ENCODE measurements around the gene CDC14B.

Gene CDC14B

DNA sequence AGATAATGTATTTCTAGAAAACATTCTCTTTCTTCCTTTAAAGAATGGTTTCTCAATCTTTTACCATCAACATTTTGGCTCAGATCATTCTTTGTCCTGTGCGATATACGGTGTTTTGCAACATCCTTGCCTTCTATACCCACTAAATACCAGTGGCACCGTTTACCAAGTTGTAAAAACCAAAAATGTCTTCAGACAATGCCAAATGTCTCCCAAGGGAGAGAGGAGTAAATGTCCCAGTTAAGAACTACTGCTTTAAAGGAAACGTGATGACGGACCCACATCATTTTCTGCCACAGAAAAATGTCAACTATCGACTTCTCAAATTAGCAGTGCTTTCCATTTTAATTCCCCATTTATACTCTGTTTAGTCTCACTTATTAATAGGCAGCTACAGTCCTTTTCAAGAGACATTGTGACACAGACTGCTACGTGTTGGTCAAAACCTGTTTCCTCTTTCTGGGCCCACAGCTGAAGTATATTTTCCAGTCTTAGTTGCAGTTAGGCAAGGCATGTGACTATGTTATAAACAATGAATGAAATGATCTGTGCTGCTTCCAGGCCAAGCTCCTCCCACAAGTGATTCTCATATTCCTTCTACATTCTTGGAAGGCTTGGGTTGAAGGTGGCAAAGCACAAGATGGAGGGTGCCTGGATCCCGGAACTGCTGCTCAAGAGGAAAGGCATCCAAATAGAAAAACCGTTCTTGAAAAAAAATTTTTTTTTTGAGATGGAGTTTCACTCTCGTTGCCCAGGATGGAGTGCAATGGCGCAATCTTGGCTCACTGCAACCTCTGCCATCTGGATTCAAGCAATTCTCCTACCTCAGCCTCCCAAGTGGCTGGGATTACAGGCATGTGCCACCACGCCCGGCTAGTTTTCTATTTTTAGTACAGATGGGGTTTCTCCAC, 26.7 kb upstream of the CDC14B start:
- Histone ChIP-seq H3K9ac (ENCODE audit: low read length) (no peak overlapping the region), H3F3A (ENCODE audit: insufficient read depth) (no peaks in the 10 kb centered on the region; the same call in 1 of the 2 replicates), H3K9me3 (ENCODE audit: insufficient read depth, low read length) (no peaks in the 10 kb centered on the region), H3K4me2 (ENCODE audit: low read depth, low read length, poor library complexity, severe bottlenecking) (no peak overlapping the region), H3K27me3 (ENCODE audit: low read length) (no peaks in the 10 kb centered on the region), H4K20me1 (ENCODE audit: low read depth, low read length) (no peaks in the 10 kb centered on the region), H3K27ac (ENCODE audit: low read depth, low read length) (no peak overlapping the region), H2AFZ (ENCODE audit: low read depth, low read length, severe bottlenecking) (no peak overlapping the region), H3K79me2 (ENCODE audit: insufficient read depth, low read length) (no peaks in the 10 kb centered on the region), H3K36me3 (ENCODE audit: low read length) (no peaks in the 10 kb centered on the region), H3K9me2 (replicated peaks; ENCODE audit: insufficient read depth, low read length) (no peaks in the 10 kb centered on the region), H3K4me3 (ENCODE audit: insufficient read depth, low read length, poor library complexity, severe bottlenecking) (no peak overlapping the region)
- TF ChIP-seq, protein P1, sequence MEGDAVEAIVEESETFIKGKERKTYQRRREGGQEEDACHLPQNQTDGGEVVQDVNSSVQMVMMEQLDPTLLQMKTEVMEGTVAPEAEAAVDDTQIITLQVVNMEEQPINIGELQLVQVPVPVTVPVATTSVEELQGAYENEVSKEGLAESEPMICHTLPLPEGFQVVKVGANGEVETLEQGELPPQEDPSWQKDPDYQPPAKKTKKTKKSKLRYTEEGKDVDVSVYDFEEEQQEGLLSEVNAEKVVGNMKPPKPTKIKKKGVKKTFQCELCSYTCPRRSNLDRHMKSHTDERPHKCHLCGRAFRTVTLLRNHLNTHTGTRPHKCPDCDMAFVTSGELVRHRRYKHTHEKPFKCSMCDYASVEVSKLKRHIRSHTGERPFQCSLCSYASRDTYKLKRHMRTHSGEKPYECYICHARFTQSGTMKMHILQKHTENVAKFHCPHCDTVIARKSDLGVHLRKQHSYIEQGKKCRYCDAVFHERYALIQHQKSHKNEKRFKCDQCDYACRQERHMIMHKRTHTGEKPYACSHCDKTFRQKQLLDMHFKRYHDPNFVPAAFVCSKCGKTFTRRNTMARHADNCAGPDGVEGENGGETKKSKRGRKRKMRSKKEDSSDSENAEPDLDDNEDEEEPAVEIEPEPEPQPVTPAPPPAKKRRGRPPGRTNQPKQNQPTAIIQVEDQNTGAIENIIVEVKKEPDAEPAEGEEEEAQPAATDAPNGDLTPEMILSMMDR (IDR thresholded peaks at IDR 0.05; ENCODE audit: insufficient read depth, low read length, poor library complexity, severe bottlenecking): no peak
- no peak for TF ChIP-seq EZH2phosphoT487 (conservative IDR thresholded peaks at IDR 0.05; ENCODE audit: low read length)

DNA sequence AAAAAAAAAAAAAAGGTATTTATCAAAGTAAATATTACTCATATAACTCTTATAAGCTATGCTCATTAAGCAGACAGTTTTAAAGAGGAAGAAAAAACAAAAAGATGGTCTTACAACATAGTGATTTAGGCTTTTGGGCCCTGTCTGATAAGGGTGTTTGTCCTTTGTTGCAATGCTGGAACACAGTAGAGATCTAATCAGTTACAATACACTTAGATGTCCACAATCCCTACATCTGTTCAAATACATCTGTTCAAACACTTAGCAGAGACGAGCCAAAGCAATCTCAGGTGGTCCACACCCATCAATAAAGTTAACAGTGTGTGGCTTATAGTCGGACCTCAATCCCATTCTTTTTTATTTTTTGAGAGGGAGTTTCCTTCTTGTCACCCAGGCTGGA, 24.5 kb upstream of the CDC14B start:
- no peaks in the 10 kb centered on the region; the same call in 1 of the 2 replicates for H3F3A ChIP-seq (ENCODE audit: insufficient read depth)
- TF ChIP-seq, protein P1 (IDR thresholded peaks at IDR 0.05; ENCODE audit: insufficient read depth, low read length, poor library complexity, severe bottlenecking): no peak
- TF ChIP-seq EZH2phosphoT487 (conservative IDR thresholded peaks at IDR 0.05; ENCODE audit: low read length): no peak
- H3K27me3 ChIP-seq (ENCODE audit: low read length): no peaks in the 10 kb centered on the region
- no peak overlapping the region for H3K4me2 ChIP-seq (ENCODE audit: low read depth, low read length, poor library complexity, severe bottlenecking)
- H3K9ac ChIP-seq (ENCODE audit: low read length): no peak overlapping the region
- no peak overlapping the region for H2AFZ ChIP-seq (ENCODE audit: low read depth, low read length, severe bottlenecking)
- no peaks in the 10 kb centered on the region for H3K36me3 ChIP-seq (ENCODE audit: low read length)
- H3K4me3 ChIP-seq (ENCODE audit: insufficient read depth, low read length, poor library complexity, severe bottlenecking): no peak overlapping the region
- no peak overlapping the region for H3K27ac ChIP-seq (ENCODE audit: low read depth, low read length)
- no peaks in the 10 kb centered on the region for H3K9me3 ChIP-seq (ENCODE audit: insufficient read depth, low read length)
- H3K79me2 ChIP-seq (ENCODE audit: insufficient read depth, low read length): no peaks in the 10 kb centered on the region
- H3K9me2 ChIP-seq (replicated peaks; ENCODE audit: insufficient read depth, low read length): no peaks in the 10 kb centered on the region
- no peaks in the 10 kb centered on the region for H4K20me1 ChIP-seq (ENCODE audit: low read depth, low read length)

DNA sequence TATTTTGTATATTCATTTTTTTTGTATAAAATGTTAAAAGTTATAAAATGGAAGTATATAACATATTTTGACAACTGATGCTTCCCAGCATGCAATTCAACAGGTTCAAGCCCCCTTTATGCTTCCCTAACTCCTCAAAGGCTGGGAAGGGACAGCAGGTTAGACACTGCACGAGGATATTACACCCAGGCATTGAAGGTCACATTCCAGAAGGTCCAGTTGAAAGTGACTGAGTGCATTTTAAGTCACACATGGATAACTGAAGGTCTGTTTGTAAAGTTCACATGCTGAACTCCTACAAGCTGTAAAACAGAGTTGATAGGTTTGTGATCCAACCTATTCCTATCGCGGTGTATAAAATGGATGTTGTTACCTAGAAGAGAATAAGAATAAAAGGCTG, 21.9 kb upstream of the CDC14B start:
- H3K9me2 ChIP-seq (replicated peaks; ENCODE audit: insufficient read depth, low read length): no peaks in the 10 kb centered on the region
- no peaks in the 10 kb centered on the region for H3K36me3 ChIP-seq (ENCODE audit: low read length)
- H3K79me2 ChIP-seq (ENCODE audit: insufficient read depth, low read length): no peaks in the 10 kb centered on the region
- no peak overlapping the region for H2AFZ ChIP-seq (ENCODE audit: low read depth, low read length, severe bottlenecking)
- H3K27me3 ChIP-seq (ENCODE audit: low read length): no peaks in the 10 kb centered on the region
- no peaks in the 10 kb centered on the region for H3K9me3 ChIP-seq (ENCODE audit: insufficient read depth, low read length)
- no peaks in the 10 kb centered on the region; the same call in 1 of the 2 replicates for H3F3A ChIP-seq (ENCODE audit: insufficient read depth)
- H3K9ac ChIP-seq (ENCODE audit: low read length): no peak overlapping the region
- H4K20me1 ChIP-seq (ENCODE audit: low read depth, low read length): no peaks in the 10 kb centered on the region
- H3K27ac ChIP-seq (ENCODE audit: low read depth, low read length): no peak overlapping the region
- TF ChIP-seq, protein P1 (IDR thresholded peaks at IDR 0.05; ENCODE audit: insufficient read depth, low read length, poor library complexity, severe bottlenecking): no peak
- TF ChIP-seq EZH2phosphoT487 (conservative IDR thresholded peaks at IDR 0.05; ENCODE audit: low read length): no peak
- H3K4me3 ChIP-seq (ENCODE audit: insufficient read depth, low read length, poor library complexity, severe bottlenecking): no peak overlapping the region
- H3K4me2 ChIP-seq (ENCODE audit: low read depth, low read length, poor library complexity, severe bottlenecking): no peak overlapping the region
